Upper lobe of left lung (tissue), 6 donors: ENCODE data around the gene KCNK4. TPM values are rescaled to one million over a fixed set of nuclear protein-coding genes. Genes with fewer than 3 reads are reported as not detected.
A peak's percentile ranks its signal among the peaks of the same experiment; 100 is the strongest.

Experiments
- ATAC-seq, 2 donors: fragments of 200-7000 bp; cut with Tn5 transposase; one replicate each; pipeline ENCODE4 v1.9.1; 2022; ENCODE audit warnings: mild to moderate bottlenecking in 2 of 2, moderate library complexity in 2 of 2; ENCODE audit not compliant: low FRiP score in 2 of 2
- DNase-seq, 2 donors: peaks; one replicate each; pipeline ENCODE4 v3.0.0-alpha.2; 2019 to 2020
- H3K27ac ChIP-seq, 4 donors: fragments of 200-600 bp; sonication (generic); one replicate each; pipeline ENCODE4 v1.5.1; 2016 to 2019
- H3K27me3 ChIP-seq, 4 donors: fragments of 200-600 bp; sonication (generic); one replicate each; pipeline ENCODE4 v1.5.1; 2017 to 2019
- H3K36me3 ChIP-seq, 4 donors: fragments of 200-600 bp; sonication (generic); one replicate each; pipeline ENCODE4 v1.5.1; 2016 to 2019
- H3K4me1 ChIP-seq, 4 donors: fragments of 200-600 bp; sonication (generic); one replicate each; pipeline ENCODE4 v1.5.1; 2018 to 2019
- H3K4me3 ChIP-seq, 4 donors: fragments of 200-600 bp; sonication (generic); one replicate each; pipeline ENCODE4 v1.5.1; 2017 to 2019; ENCODE audit warnings: mild to moderate bottlenecking in 2 of 4, moderate library complexity in 1 of 4
- H3K9me3 ChIP-seq, 4 donors: fragments of 200-600 bp; sonication (generic); one replicate each; pipeline ENCODE4 v1.5.1; 2018 to 2019
- CTCF ChIP-seq, 6 experiments: fragments of 450-650 bp in 4 of 6; fragments of 200-600 bp in 2 of 6; sonication (generic) in 2 of 6; IDR thresholded peaks; one replicate each; pipeline ENCODE4 v1.5.1; 2016 to 2019; ENCODE audit warnings: antibody characterized with exemption in 6 of 6
- EP300 ChIP-seq, 4 donors: sonication (generic); formaldehyde crosslinking; IDR thresholded peaks; one replicate each; pipeline ENCODE4 v1.5.1; 2017; ENCODE audit warnings: antibody characterized with exemption in 4 of 4, control low read depth in 2 of 4
- POLR2A ChIP-seq, 4 donors: fragments of 450-650 bp; IDR thresholded peaks; one replicate each; pipeline ENCODE4 v1.5.1; 2016 to 2017; ENCODE audit warnings: antibody characterized with exemption in 4 of 4, mild to moderate bottlenecking in 2 of 4
- POLR2AphosphoS5 ChIP-seq, 2 donors: sonication (generic); formaldehyde crosslinking; IDR thresholded peaks; one replicate each; pipeline ENCODE4 v1.5.1; 2017; ENCODE audit warnings: antibody characterized with exemption in 2 of 2
- WGBS, 2 donors: methylation state at CpG; one replicate each; pipeline ENCODE4 v1.1.5; 2017 to 2018; 5-methylcytosine and 5-hydroxymethylcytosine counted together
- total RNA-seq, 6 donors: library from RNA; depleted of rRNA in 4 of 6; stranded (reverse); fragments of >200 nt in 4 of 6; gene quantifications; one replicate each; pipeline versions ENCODE4 v1.1.0 to v1.2.1, GENCODE V29; 2016 to 2021
- donor health status: DM: no; HTN: no; CAD: no; lungs with moderate emphysema.
- donor health status: DM: no; HTN: yes; CAD: no; lungs with severe emphysema.

KCNK4 gene
- total RNA-seq, 6 donors from 2014 or later, result 0.17 to 0.55 (median 0.26) TPM; not detected in 3

GRCh38 chr11:64263947-64264317 lies 27.2 kb upstream of the KCNK4 start:
- DNase-seq (peak in 1 of 2 donors; percentile 7), ATAC-seq (no peak)
- Histone ChIP-seq H3K27ac (no peak overlapping the region), H3K36me3 (peaks cover 10 to 79% (median 70%) of the 10 kb centered on the region in 4 donors), H3K4me3 (no peak overlapping the region), H3K27me3 (no peaks in the 10 kb centered on the region), H3K4me1 (peaks cover 17 to 20% (median 20%) of the 10 kb centered on the region in 4 donors), H3K9me3 (no peaks in the 10 kb centered on the region)
- 80 to 99% methylated on average over 3 to 8 of the region's 8 CpGs for WGBS, 2 donors
- TF ChIP-seq POLR2A (IDR thresholded peaks at IDR 0.05) (no peak), POLR2AphosphoS5 (IDR thresholded peaks at IDR 0.05) (no peak), CTCF (IDR thresholded peaks at IDR 0.05) (no peak)

GRCh38 chr11:64264371-64264852 lies 26.7 kb upstream of the KCNK4 start:
- Histone ChIP-seq H3K27ac (no peak overlapping the region), H3K4me3 (no peak overlapping the region), H3K4me1 (peaks cover 18 to 22% (median 22%) of the 10 kb centered on the region in 4 donors), H3K9me3 (no peaks in the 10 kb centered on the region), H3K36me3 (peaks cover 7 to 74% (median 65%) of the 10 kb centered on the region in 4 donors), H3K27me3 (no peaks in the 10 kb centered on the region)
- WGBS, 2 donors, result 88 to 100% methylated on average over 9 to 10 of the region's 10 CpGs
- no peak for TF ChIP-seq POLR2AphosphoS5 (IDR thresholded peaks at IDR 0.05)
- TF ChIP-seq CTCF (IDR thresholded peaks at IDR 0.05), result no peak
- TF ChIP-seq POLR2A (IDR thresholded peaks at IDR 0.05), result no peak
- no peak for TF ChIP-seq EP300 (IDR thresholded peaks at IDR 0.05)
- DNase-seq (peak in 1 of 2 donors; percentile 57), ATAC-seq (no peak)

- peaks cover 4 to 64% (median 56%) of the 10 kb centered on the region in 4 donors for H3K36me3 ChIP-seq
Measured at GRCh38 chr11:64265176-64266160, 25.6 kb upstream of the KCNK4 start.

GRCh38 chr11:64266339-64266738 lies 24.8 kb upstream of the KCNK4 start:
- H3K27me3 ChIP-seq, result no peaks in the 10 kb centered on the region
- no peak for ATAC-seq
- 93% methylated on average over 10 to 15 of the region's 15 CpGs for WGBS, 2 donors
- TF ChIP-seq POLR2A (IDR thresholded peaks at IDR 0.05), result no peak
- no peak for TF ChIP-seq EP300 (IDR thresholded peaks at IDR 0.05)
- no peak for TF ChIP-seq POLR2AphosphoS5 (IDR thresholded peaks at IDR 0.05)
- TF ChIP-seq CTCF (IDR thresholded peaks at IDR 0.05), result no peak
- H3K36me3 ChIP-seq, result peaks cover 4 to 58% (median 52%) of the 10 kb centered on the region in 4 donors
- peaks cover 18 to 26% (median 22%) of the 10 kb centered on the region in 4 donors for H3K4me1 ChIP-seq
- no peak overlapping the region for H3K4me3 ChIP-seq
- peak in 1 of 2 donors; percentile 52 for DNase-seq
- H3K27ac ChIP-seq, result peak overlapping the region in 2 of 4 donors; percentile 96 to 98
- H3K9me3 ChIP-seq, result no peaks in the 10 kb centered on the region

More at GRCh38 chr11:64265176-64266160, 25.6 kb upstream of the KCNK4 start:
- TF ChIP-seq EP300 (IDR thresholded peaks at IDR 0.05), result no peak
- no peak for TF ChIP-seq CTCF (IDR thresholded peaks at IDR 0.05)
- TF ChIP-seq POLR2AphosphoS5 (IDR thresholded peaks at IDR 0.05), result no peak
- no peak for TF ChIP-seq POLR2A (IDR thresholded peaks at IDR 0.05)
- peak overlapping the region in 1 of 4 donors; percentile 7 for H3K27ac ChIP-seq
- WGBS, 2 donors, result 94 to 97% methylated on average over 18 to 26 of the region's 35 CpGs
- H3K9me3 ChIP-seq, result no peaks in the 10 kb centered on the region
- ATAC-seq (no peak), DNase-seq (peak in 1 of 2 donors; percentile 75)
- H3K4me3 ChIP-seq, result no peak overlapping the region
- peaks cover 18 to 23% (median 22%) of the 10 kb centered on the region in 4 donors for H3K4me1 ChIP-seq
- no peaks in the 10 kb centered on the region for H3K27me3 ChIP-seq
